Kidney (tissue), 14 donors: ENCODE measurements around the gene NCR2. TPM values are rescaled to one million over a fixed set of nuclear protein-coding genes. Genes with fewer than 3 reads are reported as not detected.

Experiments used
- DNase-seq, 5 donors: peaks; one replicate each; pipeline ENCODE4 v3.0.0-alpha.2; 2013 to 2020
- FAIRE-seq: peaks from 2 replicates; lab custom pipeline; 2012; peaks lifted over from hg19 to GRCh38; lab: Jason Lieb, UNC
- H3K27ac ChIP-seq, 2 donors: one replicate each; pipeline ENCODE4 v1.7.0; 2013; ENCODE audit warnings: low read depth in 2 of 2, low read length in 2 of 2, inconsistent platforms in 1 of 2
- H3K27me3 ChIP-seq: one replicate; pipeline ENCODE4 v1.7.1; 2013; ENCODE audit warnings: low read length, inconsistent platforms; ENCODE audit not compliant: control insufficient read depth, insufficient read depth
- H3K36me3 ChIP-seq, 3 donors: one replicate each; pipeline versions ENCODE4 v1.7.0 to v1.7.1; 2013; ENCODE audit warnings: low read length in 3 of 3, control low read depth in 1 of 3, inconsistent platforms in 1 of 3; ENCODE audit not compliant: insufficient read depth in 3 of 3, control insufficient read depth in 2 of 3
- H3K4me1 ChIP-seq, 3 donors: one replicate each; pipeline versions ENCODE4 v1.7.0 to v1.7.1; 2013; ENCODE audit warnings: low read length in 3 of 3, inconsistent platforms in 1 of 3, low read depth in 1 of 3; ENCODE audit not compliant: control insufficient read depth in 2 of 3, insufficient read depth in 2 of 3
- H3K4me3 ChIP-seq, 3 donors: one replicate each; pipeline versions ENCODE4 v1.7.0 to v1.8.1; 2013; ENCODE audit warnings: low read length in 3 of 3, control low read depth in 1 of 3, inconsistent platforms in 1 of 3
- H3K9ac ChIP-seq, 3 donors: one replicate each; pipeline versions ENCODE4 v1.7.0 to v1.7.1; 2013; ENCODE audit warnings: low read length in 3 of 3, control low read depth in 1 of 3, inconsistent platforms in 1 of 3
- H3K9me3 ChIP-seq, 3 donors: one replicate each; pipeline versions ENCODE4 v1.7.0 to v1.7.1; 2013; ENCODE audit warnings: low read length in 3 of 3, control low read depth in 1 of 3, inconsistent platforms in 1 of 3; ENCODE audit not compliant: control insufficient read depth in 2 of 3, insufficient read depth in 1 of 3
- CTCF ChIP-seq: IDR thresholded peaks from 3 replicates; pipeline ENCODE4 v1.5.1; 2012; ENCODE audit warnings: mild to moderate bottlenecking, moderate library complexity, borderline replicate concordance; ENCODE audit not compliant: insufficient read depth; ENCODE audit errors: extremely low read depth
- intact Hi-C: fragments of 100-400 bp; cut with DNase I; formaldehyde crosslinking; loops from one replicate; pipeline ENCODE4 v1.11.1; 2022
- polyA plus RNA-seq: library from polyadenylated mRNA; stranded (reverse); fragments of 350-450 nt; fragmentation: Illumina TruSeq; extraction: RNeasy Lipid Tissue Mini Kit (QIAGEN cat#74804); gene quantifications from one replicate; pipeline ENCODE4 v1.2.3, GENCODE V29; 2014; ENCODE audit warnings: low read depth, low replicate concordance; ENCODE audit not compliant: insufficient read depth
- total RNA-seq: library from RNA; stranded (reverse); fragmentation: NEBNext Ultra II Directional; extraction: Animal tissue kit (Norgen Biotek cat#: 25700); gene quantifications from one replicate; pipeline ENCODE4 v1.2.1, GENCODE V29; 2021
- donor health status: control.
- donor health status: control.
- donor health status: control.
- donor health status: control.
- donor health status: control.
- donor health status: DM: yes; HTN: yes; CAD: no.
- donor health status: Normal renal cell carcinoma (clear cell type).

NCR2 gene
- total and polyA plus RNA-seq, 2 donors from 2014 or later, result not detected

- FAIRE-seq (no peak), DNase-seq (peak in 1 of 5 donors; percentile 42)
- Histone ChIP-seq H3K4me3 (no peak overlapping the region), H3K36me3 (no peaks in the 10 kb centered on the region), H3K9ac (no peak overlapping the region), H3K27ac (no peak overlapping the region), H3K4me1 (no peaks in the 10 kb centered on the region), H3K27me3 (no peaks in the 10 kb centered on the region), H3K9me3 (no peaks in the 10 kb centered on the region)
- TF ChIP-seq CTCF, result no peak
- intact Hi-C loops, result no loop called here
Measured at GRCh38 chr6:41332241-41332640, 3.2 kb upstream of the NCR2 start.

- H3K9me3 ChIP-seq, result no peaks in the 10 kb centered on the region
- H3K27me3 ChIP-seq, result no peaks in the 10 kb centered on the region
- no peak for DNase-seq
- H3K36me3 ChIP-seq, result no peaks in the 10 kb centered on the region
- H3K4me3 ChIP-seq, result no peak overlapping the region
- no peak overlapping the region for H3K27ac ChIP-seq
- H3K4me1 ChIP-seq, result no peaks in the 10 kb centered on the region
- intact Hi-C loops, result no loop called here
- no peak overlapping the region for H3K9ac ChIP-seq
- no peak for TF ChIP-seq CTCF
- FAIRE-seq, result no peak
Measured at GRCh38 chr6:41332842-41333736, 2.3 kb upstream of the NCR2 start.

DNA sequence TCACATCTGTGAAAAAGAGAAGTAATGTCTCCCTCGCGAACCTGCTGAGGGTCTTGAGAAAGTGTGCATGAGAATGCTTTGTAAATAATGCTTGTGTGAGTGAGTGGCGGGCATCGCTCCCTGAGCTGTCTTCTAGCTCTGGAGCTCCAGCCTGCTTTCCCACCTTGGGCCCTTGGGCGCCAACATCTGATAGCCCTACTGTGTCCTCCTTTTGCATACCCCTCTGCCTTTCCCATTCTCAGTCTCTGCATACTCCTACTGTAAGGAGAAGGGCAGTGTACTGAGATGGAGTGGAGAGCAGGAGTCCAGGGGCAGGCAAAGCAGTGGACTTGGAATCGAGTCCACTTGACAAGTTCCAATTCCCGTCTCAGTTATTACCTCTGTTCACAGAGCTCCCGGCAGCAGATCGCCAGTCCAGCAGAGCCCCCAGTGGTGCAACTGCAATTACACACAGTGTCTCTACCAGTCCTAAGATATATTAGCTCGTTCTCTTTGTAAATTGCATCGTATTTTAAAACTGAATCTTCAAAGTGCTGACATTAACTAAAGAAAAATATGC, 847 bp upstream of the NCR2 start:
- intact Hi-C loops, result no loop called here
- Histone ChIP-seq H3K9ac (no peak overlapping the region), H3K4me3 (no peak overlapping the region), H3K27me3 (no peaks in the 10 kb centered on the region), H3K27ac (no peak overlapping the region), H3K36me3 (no peaks in the 10 kb centered on the region), H3K9me3 (no peaks in the 10 kb centered on the region), H3K4me1 (no peaks in the 10 kb centered on the region)
- FAIRE-seq, result no peak
- TF ChIP-seq CTCF, result no peak
- DNase-seq, result peak in 1 of 5 donors; percentile 46
